Cardiac ventricle fibroblast (primary cell): Measurements from ENCODE around the gene ZC3H15. TPM values are rescaled to one million over a fixed set of nuclear protein-coding genes. Genes with fewer than 3 reads are reported as not detected.

Experiments used
- total RNA-seq: library from RNA; depleted of rRNA; stranded (reverse); fragments of >200 nt; gene quantifications from 2 replicates; pipeline ENCODE4 v1.2.3, GENCODE V29; 2015

ZC3H15 gene
- total RNA-seq = 32.6 and 38.5 TPM in 2 replicates

DNA sequence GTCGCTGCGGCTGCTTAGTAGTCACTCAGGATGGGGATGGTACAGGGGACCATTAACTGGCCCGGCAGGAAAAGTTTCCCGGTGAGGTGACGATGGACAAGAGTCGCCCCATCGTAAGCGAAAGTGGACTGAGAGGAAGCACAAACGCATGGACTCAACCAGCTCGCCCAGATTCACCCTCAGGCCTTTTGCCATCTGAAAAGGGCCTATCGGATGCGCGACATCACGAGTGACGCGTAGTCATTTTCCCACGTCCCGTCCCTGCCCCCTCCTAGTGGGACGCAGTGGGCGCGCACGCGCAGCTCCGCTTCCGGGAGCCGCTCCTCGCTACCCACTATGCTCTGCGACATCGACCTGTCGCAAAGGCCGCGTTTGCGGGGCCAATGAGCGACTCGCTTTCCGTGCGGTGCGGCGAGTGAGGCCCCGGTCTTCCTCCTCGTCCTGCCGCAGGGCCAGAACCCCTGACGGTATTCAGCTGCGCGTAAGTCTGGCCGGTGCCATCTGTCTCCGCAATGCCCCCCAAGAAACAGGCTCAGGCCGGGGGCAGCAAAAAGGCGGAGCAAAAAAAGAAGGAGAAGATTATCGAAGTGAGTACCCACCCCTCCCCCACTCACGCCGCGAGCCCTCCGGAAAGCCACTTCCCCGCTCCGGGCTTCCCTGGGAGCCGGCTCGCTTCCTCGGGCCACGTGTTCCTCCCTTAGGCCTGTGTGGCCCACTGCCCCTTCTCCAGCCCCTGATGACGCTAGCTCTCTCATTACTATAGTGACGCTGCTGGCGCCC, at the start of gene ZC3H15:
Gene ZC3H15 (plus strand): TSS at position 390 of the 780 bp plus-strand sequence. CDS start 123 bp downstream, at position 513.

Other genes with a start within 250 kb of the ZC3H15 start
- gene ITGAV, start 103.8 kb downstream of the ZC3H15 start, total RNA-seq = 81.8 and 90.0 TPM in 2 replicates
- 11.4 and 13.2 TPM in 2 replicates for gene FAM171B, start 207.8 kb downstream of the ZC3H15 start, total RNA-seq